WI38 (cell line): ENCODE results near the gene C3orf70.
A peak's percentile ranks its signal among the peaks of the same experiment; 100 is the strongest.

ENCODE experiments used
- H3K4me3 ChIP-seq: 2 replicates; pipeline ENCODE4 v1.5.1; 2011; ENCODE audit warnings: low read depth, mild to moderate bottlenecking, control low read depth, low read length
- TF ChIP-seq, protein P1 (sequence below): IDR thresholded peaks from 2 replicates; pipeline ENCODE4 v1.5.1; 2012; ENCODE audit warnings: low read depth, mild to moderate bottlenecking, control low read depth, low read length

Gene C3orf70

DNA sequence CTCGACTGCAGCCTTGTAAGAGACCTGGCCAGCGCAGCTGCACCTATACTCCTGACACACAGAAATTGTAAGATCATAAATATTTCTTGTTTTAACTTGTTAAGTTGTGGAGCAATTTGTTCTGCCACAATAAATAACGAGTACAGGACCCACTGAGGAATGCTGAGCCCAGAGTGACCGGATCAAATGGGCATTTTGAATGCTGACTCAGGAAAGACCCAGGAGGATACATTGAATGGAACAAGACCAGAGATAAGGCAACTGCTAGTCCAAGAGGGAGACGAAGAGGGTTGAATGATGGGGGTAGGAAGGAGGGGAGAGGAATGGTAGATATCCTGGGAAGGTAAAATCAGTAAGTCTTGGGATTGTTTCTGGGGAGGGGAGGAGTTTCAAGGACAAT, 8.9 kb upstream of the C3orf70 start:
- H3K4me3 ChIP-seq = no peak overlapping the region
- TF ChIP-seq, protein P1, sequence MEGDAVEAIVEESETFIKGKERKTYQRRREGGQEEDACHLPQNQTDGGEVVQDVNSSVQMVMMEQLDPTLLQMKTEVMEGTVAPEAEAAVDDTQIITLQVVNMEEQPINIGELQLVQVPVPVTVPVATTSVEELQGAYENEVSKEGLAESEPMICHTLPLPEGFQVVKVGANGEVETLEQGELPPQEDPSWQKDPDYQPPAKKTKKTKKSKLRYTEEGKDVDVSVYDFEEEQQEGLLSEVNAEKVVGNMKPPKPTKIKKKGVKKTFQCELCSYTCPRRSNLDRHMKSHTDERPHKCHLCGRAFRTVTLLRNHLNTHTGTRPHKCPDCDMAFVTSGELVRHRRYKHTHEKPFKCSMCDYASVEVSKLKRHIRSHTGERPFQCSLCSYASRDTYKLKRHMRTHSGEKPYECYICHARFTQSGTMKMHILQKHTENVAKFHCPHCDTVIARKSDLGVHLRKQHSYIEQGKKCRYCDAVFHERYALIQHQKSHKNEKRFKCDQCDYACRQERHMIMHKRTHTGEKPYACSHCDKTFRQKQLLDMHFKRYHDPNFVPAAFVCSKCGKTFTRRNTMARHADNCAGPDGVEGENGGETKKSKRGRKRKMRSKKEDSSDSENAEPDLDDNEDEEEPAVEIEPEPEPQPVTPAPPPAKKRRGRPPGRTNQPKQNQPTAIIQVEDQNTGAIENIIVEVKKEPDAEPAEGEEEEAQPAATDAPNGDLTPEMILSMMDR = no peak

- no peak overlapping the region for H3K4me3 ChIP-seq
- TF ChIP-seq, protein P1 = no peak
Observed at GRCh38 chr3:185157347-185157746, 4.5 kb upstream of the C3orf70 start.

DNA sequence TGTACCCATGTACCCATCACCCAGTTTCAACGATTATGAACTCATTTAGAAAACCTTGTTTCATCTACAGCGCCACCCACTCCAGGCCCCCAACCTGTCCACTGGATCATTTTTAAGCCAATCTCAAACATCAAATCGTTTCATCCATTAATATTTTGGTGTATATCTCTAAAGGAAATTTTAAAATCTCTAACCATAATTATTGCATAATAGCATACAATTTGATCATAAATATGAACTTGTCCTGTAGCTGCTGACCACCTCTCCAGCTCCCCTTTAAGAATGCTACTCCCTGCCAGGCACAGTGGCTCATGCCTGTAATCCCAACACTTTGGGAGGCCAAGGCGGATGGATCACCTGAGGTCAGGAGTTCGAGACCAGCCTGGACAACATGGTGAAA, 2.8 kb upstream of the C3orf70 start:
- no peak overlapping the region for H3K4me3 ChIP-seq
- TF ChIP-seq, protein P1 = no peak

GRCh38 chr3:185153861-185154629, 1.2 kb upstream of the C3orf70 start:
- TF ChIP-seq, protein P1 = no peak
- no peak overlapping the region for H3K4me3 ChIP-seq

- TF ChIP-seq, protein P1 = no peak
- H3K4me3 ChIP-seq = peak overlapping the region; percentile 44
Observed at GRCh38 chr3:185153171-185153771, 411 bp upstream of the C3orf70 start.

DNA sequence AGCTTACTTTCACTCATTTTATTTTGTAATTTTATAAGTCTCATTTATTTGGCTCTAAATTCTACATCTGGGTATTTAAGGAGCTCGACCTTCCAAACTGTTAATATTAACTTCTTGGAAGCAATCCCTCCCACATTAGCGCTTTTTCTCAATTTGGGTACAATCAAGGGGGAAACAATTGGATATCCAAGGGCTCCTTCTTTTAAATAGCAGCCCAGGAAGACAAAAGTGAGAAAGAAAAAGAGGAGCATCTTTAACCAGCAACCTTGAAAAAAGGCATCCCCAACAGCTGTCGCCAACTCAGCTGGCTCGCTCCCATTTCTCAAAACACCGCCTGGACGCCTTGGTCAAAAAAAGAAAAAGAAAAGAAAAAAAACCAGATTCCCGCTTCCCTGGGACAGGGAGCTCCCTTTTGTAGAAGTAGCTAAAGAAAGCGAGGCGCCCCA, 873 bp downstream of the C3orf70 start:
- peak overlapping the region; percentile 44 for H3K4me3 ChIP-seq
- TF ChIP-seq, protein P1 = no peak

DNA sequence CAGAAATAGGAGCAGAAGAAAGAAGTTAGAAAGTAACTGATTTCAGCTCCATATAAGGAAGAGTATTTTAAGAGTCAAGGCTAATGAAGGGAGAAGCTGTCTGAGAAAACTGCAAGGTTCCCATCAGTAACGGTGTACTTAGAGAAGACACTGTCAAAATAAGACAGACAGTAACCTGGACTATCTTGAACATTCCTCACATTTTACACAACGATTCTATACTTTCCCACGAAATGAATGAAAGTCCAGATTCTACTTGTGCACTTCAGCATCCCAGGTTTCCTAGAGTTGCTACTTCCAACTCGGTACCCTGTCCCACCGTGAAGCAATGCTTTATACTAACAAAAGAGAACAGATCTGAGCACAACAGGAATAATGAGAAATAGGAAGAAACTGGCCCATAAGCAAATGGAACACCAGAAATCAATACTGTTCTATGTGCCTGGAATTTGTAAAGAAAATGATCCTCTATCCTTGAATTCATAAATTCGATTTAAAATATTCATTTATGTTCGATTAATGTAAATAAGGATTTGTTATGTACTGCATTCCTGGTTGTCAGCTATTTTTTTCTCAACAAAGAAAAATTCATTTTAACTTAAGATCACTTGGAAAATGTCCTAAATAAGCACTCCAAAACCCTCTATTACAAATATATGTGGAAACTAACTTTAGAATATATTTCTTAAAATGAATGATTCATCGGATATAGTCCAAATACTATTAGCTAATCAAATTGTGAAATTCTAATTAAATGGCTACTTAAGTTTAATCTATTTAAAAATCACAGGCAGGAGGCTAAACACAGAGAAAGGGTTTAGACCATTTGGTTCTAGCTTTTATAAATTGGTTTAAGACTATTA, 1.5 kb downstream of the C3orf70 start:
- no peak overlapping the region for H3K4me3 ChIP-seq
- TF ChIP-seq, protein P1 = no peak
